GM12865 (cell line): ENCODE data around the gene METTL18.

Experiments
- DNase-seq: peaks from one replicate; pipeline ENCODE4 v3.0.0; 2010; ENCODE audit warnings: low read depth
- H3K4me3 ChIP-seq: 2 replicates; pipeline ENCODE4 v1.5.1; 2011; ENCODE audit warnings: mild to moderate bottlenecking, low read depth, low read length, control low read depth
- CTCF ChIP-seq: IDR thresholded peaks from 2 replicates; pipeline ENCODE4 v1.5.1; 2011; ENCODE audit warnings: low read length, control low read depth, low read depth, inconsistent platforms; ENCODE audit not compliant: insufficient read depth; ENCODE audit errors: missing control alignments

The METTL18 gene

GRCh38 chr1:169793730-169794129 is 977 bp downstream of the METTL18 start:
- peak overlapping the region; percentile 79 for H3K4me3 ChIP-seq
- DNase-seq, result no peak
- no peak for TF ChIP-seq CTCF

- H3K4me3 ChIP-seq, result no peak overlapping the region
- no peak for DNase-seq
- TF ChIP-seq CTCF, result no peak
These were observed 6.3 kb downstream of the METTL18 start for GRCh38 chr1:169788402-169788801.

- H3K4me3 ChIP-seq, result no peak overlapping the region
- no peak for DNase-seq
- TF ChIP-seq CTCF, result no peak
These were observed 7.7 kb downstream of the METTL18 start for GRCh38 chr1:169786974-169787373.

GRCh38 chr1:169785267-169785666 is 9.4 kb downstream of the METTL18 start:
- no peak overlapping the region for H3K4me3 ChIP-seq
- DNase-seq, result no peak
- no peak for TF ChIP-seq CTCF

GRCh38 chr1:169784102-169784501 is 10.6 kb downstream of the METTL18 start:
- no peak overlapping the region for H3K4me3 ChIP-seq
- no peak for DNase-seq
- no peak for TF ChIP-seq CTCF

- DNase-seq, result no peak
- no peak overlapping the region for H3K4me3 ChIP-seq
- no peak for TF ChIP-seq CTCF
These were observed 12.1 kb downstream of the METTL18 start for GRCh38 chr1:169782596-169782995.

DNA sequence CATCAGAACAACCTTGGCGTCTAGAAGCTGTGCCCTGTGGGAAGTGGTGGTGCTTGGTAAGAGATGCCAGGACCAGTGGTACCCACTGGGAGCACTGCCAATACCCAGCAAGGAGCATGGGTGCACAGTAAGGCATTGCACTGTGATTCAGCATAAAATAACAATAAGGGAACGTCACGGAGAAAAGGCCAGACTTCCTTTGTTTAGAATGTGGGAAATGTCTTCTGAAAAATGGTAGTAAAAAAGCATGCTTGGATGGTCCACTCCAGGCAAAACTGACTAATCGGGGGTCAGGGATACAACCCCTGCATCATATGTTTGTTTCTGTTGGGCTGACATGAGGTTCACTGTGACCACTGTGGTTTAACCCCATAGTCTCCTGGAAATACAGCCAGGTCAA is 14.7 kb downstream of the METTL18 start:
- no peak overlapping the region for H3K4me3 ChIP-seq

More for the DNA sequence above, 14.7 kb downstream of the METTL18 start:
- no peak for DNase-seq
- TF ChIP-seq CTCF, result no peak
